ENCODE results near the gene MAD1L1.

Gene MAD1L1

GRCh38 chr7:2233926-2234325, 1.2 kb upstream of the MAD1L1 start:
- peaks cover 57% of the 10 kb centered on the region for H3K4me1 ChIP-seq (ENCODE audit: control insufficient read depth, low read length)
- H3K27ac ChIP-seq (ENCODE audit: low read depth, low read length): no peak overlapping the region
- no peak overlapping the region for H3K4me3 ChIP-seq (ENCODE audit: low read length)
- no peaks in the 10 kb centered on the region for H3K27me3 ChIP-seq (ENCODE audit: control insufficient read depth, low read length)
- H3K4me2 ChIP-seq (ENCODE audit: low read length): no peak overlapping the region
- TF ChIP-seq CTCF (IDR thresholded peaks at IDR 0.05; ENCODE audit: low read depth, low read length, poor library complexity, severe bottlenecking): no peak
- TF ChIP-seq EZH2phosphoT487 (IDR thresholded peaks at IDR 0.05; ENCODE audit: borderline replicate concordance, low read length): no peak
- no peaks in the 10 kb centered on the region for H3K9me2 ChIP-seq (replicated peaks; ENCODE audit: control insufficient read depth, low read length)
- H3K9me3 ChIP-seq (ENCODE audit: control insufficient read depth, insufficient read depth, low read length): no peaks in the 10 kb centered on the region
- H3F3A ChIP-seq (ENCODE audit: control insufficient read depth, insufficient read depth): peaks cover 38% of the 10 kb centered on the region
- peaks cover 75% of the 10 kb centered on the region for H3K36me3 ChIP-seq (ENCODE audit: control insufficient read depth, low read length)
- H4K20me1 ChIP-seq (ENCODE audit: control insufficient read depth, insufficient read depth, low read depth, low read length): peaks cover 18% of the 10 kb centered on the region
- peaks cover 83% of the 10 kb centered on the region for H3K79me2 ChIP-seq (ENCODE audit: control insufficient read depth, low read length)

GRCh38 chr7:2231992-2232765, 566 bp downstream of the MAD1L1 start:
- H3K4me2 ChIP-seq (ENCODE audit: low read length): peak overlapping the region; percentile 75
- peaks cover 42% of the 10 kb centered on the region for H3K4me1 ChIP-seq (ENCODE audit: control insufficient read depth, low read length)
- H3K9me2 ChIP-seq (replicated peaks; ENCODE audit: control insufficient read depth, low read length): no peaks in the 10 kb centered on the region
- TF ChIP-seq EZH2phosphoT487 (IDR thresholded peaks at IDR 0.05; ENCODE audit: borderline replicate concordance, low read length): no peak
- TF ChIP-seq CTCF (IDR thresholded peaks at IDR 0.05; ENCODE audit: low read depth, low read length, poor library complexity, severe bottlenecking): no peak
- H3K36me3 ChIP-seq (ENCODE audit: control insufficient read depth, low read length): peaks cover 77% of the 10 kb centered on the region
- H3F3A ChIP-seq (ENCODE audit: control insufficient read depth, insufficient read depth): peaks cover 26% of the 10 kb centered on the region
- H3K79me2 ChIP-seq (ENCODE audit: control insufficient read depth, low read length): peaks cover 92% of the 10 kb centered on the region
- no peaks in the 10 kb centered on the region for H3K9me3 ChIP-seq (ENCODE audit: control insufficient read depth, insufficient read depth, low read length)
- H3K27ac ChIP-seq (ENCODE audit: low read depth, low read length): peak overlapping the region; percentile 15; the same call in 1 of the 2 replicates
- H4K20me1 ChIP-seq (ENCODE audit: control insufficient read depth, insufficient read depth, low read depth, low read length): peaks cover 24% of the 10 kb centered on the region
- H3K4me3 ChIP-seq (ENCODE audit: low read length): peak overlapping the region; percentile 92
- no peaks in the 10 kb centered on the region for H3K27me3 ChIP-seq (ENCODE audit: control insufficient read depth, low read length)

- Histone ChIP-seq H3K9me3 (ENCODE audit: control insufficient read depth, insufficient read depth, low read length) (no peaks in the 10 kb centered on the region), H3K36me3 (ENCODE audit: control insufficient read depth, low read length) (peaks cover 77% of the 10 kb centered on the region), H3K9me2 (replicated peaks; ENCODE audit: control insufficient read depth, low read length) (no peaks in the 10 kb centered on the region), H3F3A (ENCODE audit: control insufficient read depth, insufficient read depth) (peaks cover 19% of the 10 kb centered on the region), H3K79me2 (ENCODE audit: control insufficient read depth, low read length) (peaks cover 90% of the 10 kb centered on the region), H3K27me3 (ENCODE audit: control insufficient read depth, low read length) (no peaks in the 10 kb centered on the region), H3K4me2 (ENCODE audit: low read length) (peak overlapping the region; percentile 75), H3K4me1 (ENCODE audit: control insufficient read depth, low read length) (peaks cover 32% of the 10 kb centered on the region), H4K20me1 (ENCODE audit: control insufficient read depth, insufficient read depth, low read depth, low read length) (peaks cover 24% of the 10 kb centered on the region), H3K27ac (ENCODE audit: low read depth, low read length) (no peak overlapping the region), H3K4me3 (ENCODE audit: low read length) (no peak overlapping the region)
- TF ChIP-seq CTCF (IDR thresholded peaks at IDR 0.05; ENCODE audit: low read depth, low read length, poor library complexity, severe bottlenecking): no peak
- TF ChIP-seq EZH2phosphoT487 (IDR thresholded peaks at IDR 0.05; ENCODE audit: borderline replicate concordance, low read length): no peak
These were observed 1.9 kb downstream of the MAD1L1 start for GRCh38 chr7:2230882-2231281.
